Hepatocyte (in vitro differentiated cells): Measurements from ENCODE around the gene TCF7L1. TPM values are rescaled to one million over a fixed set of nuclear protein-coding genes. Genes with fewer than 3 reads are reported as not detected.

Experiments used
- DNase-seq: peaks from one replicate; pipeline ENCODE4 v3.0.0-alpha.2; 2016; ENCODE audit warnings: low spot score
- H2AFZ ChIP-seq: fragments of 200-600 bp; sonication (generic); 2 replicates; pipeline ENCODE4 v1.6.0; 2016; ENCODE audit warnings: antibody characterized with exemption, mild to moderate bottlenecking
- H3K27ac ChIP-seq: fragments of 200-600 bp; sonication (generic); 2 replicates; pipeline ENCODE4 v1.5.1; 2016; ENCODE audit warnings: mild to moderate bottlenecking
- H3K27me3 ChIP-seq: fragments of 200-600 bp; sonication (generic); 2 replicates; pipeline ENCODE4 v1.6.1; 2016
- H3K36me3 ChIP-seq: fragments of 200-600 bp; sonication (generic); replicated peaks from 2 replicates; pipeline ENCODE4 v1.5.1; 2016; ENCODE audit warnings: low read depth; ENCODE audit not compliant: insufficient read depth
- H3K4me1 ChIP-seq: fragments of 200-600 bp; sonication (generic); 2 replicates; pipeline ENCODE4 v1.5.1; 2016; ENCODE audit warnings: mild to moderate bottlenecking, moderate library complexity; ENCODE audit not compliant: insufficient read depth
- H3K4me2 ChIP-seq: fragments of 200-600 bp; sonication (generic); 2 replicates; pipeline ENCODE4 v1.6.0; 2016
- H3K4me3 ChIP-seq: fragments of 200-600 bp; sonication (generic); 2 replicates; pipeline ENCODE4 v1.5.1; 2016; ENCODE audit warnings: mild to moderate bottlenecking
- H3K79me2 ChIP-seq: fragments of 200-600 bp; sonication (generic); 2 replicates; pipeline ENCODE4 v1.6.0; 2017; ENCODE audit warnings: mild to moderate bottlenecking
- H3K9me2 ChIP-seq: fragments of 200-600 bp; sonication (generic); replicated peaks from 2 replicates; pipeline ENCODE4 v1.6.0; 2017; ENCODE audit warnings: mild to moderate bottlenecking; ENCODE audit not compliant: insufficient read depth
- H3K9me3 ChIP-seq: fragments of 200-600 bp; sonication (generic); 2 replicates; pipeline ENCODE4 v1.5.1; 2016; ENCODE audit warnings: low read depth, mild to moderate bottlenecking
- H4K20me1 ChIP-seq: fragments of 200-600 bp; sonication (generic); 2 replicates; pipeline ENCODE4 v1.6.0; 2016; ENCODE audit warnings: mild to moderate bottlenecking; ENCODE audit not compliant: insufficient read depth, poor library complexity, severe bottlenecking
- CTCF ChIP-seq: fragments of 200-600 bp; sonication (generic); IDR thresholded peaks from 2 replicates; pipeline ENCODE4 v1.5.1; 2016; ENCODE audit warnings: antibody characterized with exemption, mild to moderate bottlenecking; ENCODE audit not compliant: poor library complexity
- EZH2 ChIP-seq: fragments of 200-600 bp; sonication (generic); IDR thresholded peaks from 2 replicates; pipeline ENCODE4 v1.6.1; 2016; ENCODE audit warnings: antibody characterized with exemption, mild to moderate bottlenecking, borderline replicate concordance
- EZH2phosphoT487 ChIP-seq: fragments of 200-600 bp; sonication (generic); IDR thresholded peaks from one replicate; pipeline ENCODE4 v1.6.1; 2018; ENCODE audit warnings: antibody characterized with exemption, mild to moderate bottlenecking, low read depth, moderate library complexity; ENCODE audit not compliant: unreplicated experiment, severe bottlenecking
- WGBS: methylation state at CpG from one replicate; pipeline ENCODE4 v1.1.6; 2016; ENCODE audit warnings: low lambda C conversion rate; ENCODE audit errors: missing lambda C conversion rate; 5-methylcytosine and 5-hydroxymethylcytosine counted together
- polyA plus RNA-seq: library from polyadenylated mRNA; unstranded; fragments of >200 nt; fragmentation: Nextera tagmentation; extraction: Ambion mirVana; gene quantifications from 2 replicates; pipeline ENCODE4 v1.2.1, GENCODE V29; 2016
- total RNA-seq: library from RNA; depleted of rRNA; stranded (reverse); fragments of >200 nt; gene quantifications from 2 replicates; pipeline ENCODE4 v1.2.3, GENCODE V29; 2014

The TCF7L1 gene
- total and polyA plus RNA-seq, 2 experiments from 2014 or later, result 3.7 to 20.6 TPM

- no peaks in the 10 kb centered on the region for H3K27me3 ChIP-seq
- H3K9me2 ChIP-seq, result no peaks in the 10 kb centered on the region
- no peak overlapping the region for H3K4me3 ChIP-seq
- WGBS, result 97% methylated on average over 9 of the region's 9 CpGs
- no peak for DNase-seq
- H4K20me1 ChIP-seq, result peaks cover 16% of the 10 kb centered on the region
- H2AFZ ChIP-seq, result no peak overlapping the region
- peaks cover 79% of the 10 kb centered on the region for H3K79me2 ChIP-seq
- no peak for TF ChIP-seq EZH2phosphoT487
- H3K4me2 ChIP-seq, result no peak overlapping the region
- no peaks in the 10 kb centered on the region for H3K9me3 ChIP-seq
- H3K4me1 ChIP-seq, result peaks cover 25% of the 10 kb centered on the region
- no peaks in the 10 kb centered on the region for H3K36me3 ChIP-seq
- H3K27ac ChIP-seq, result no peak overlapping the region
These were observed 51.0 kb downstream of the TCF7L1 start for GRCh38 chr2:85184231-85184630.

- H3K27me3 ChIP-seq, result no peaks in the 10 kb centered on the region
- H3K9me3 ChIP-seq, result no peaks in the 10 kb centered on the region
- no peaks in the 10 kb centered on the region for H3K36me3 ChIP-seq
- peaks cover 79% of the 10 kb centered on the region for H3K79me2 ChIP-seq
- no peaks in the 10 kb centered on the region for H3K9me2 ChIP-seq
- no peak for TF ChIP-seq EZH2
- H4K20me1 ChIP-seq, result peaks cover 18% of the 10 kb centered on the region
- no peak overlapping the region for H3K27ac ChIP-seq
- no peak for DNase-seq
- peaks cover 29% of the 10 kb centered on the region for H3K4me1 ChIP-seq
- WGBS, result 93% methylated on average over 6 of the region's 6 CpGs
- H2AFZ ChIP-seq, result no peak overlapping the region
- no peak overlapping the region for H3K4me3 ChIP-seq
- no peak overlapping the region for H3K4me2 ChIP-seq
These were observed 51.8 kb downstream of the TCF7L1 start for GRCh38 chr2:85184990-85185389.

GRCh38 chr2:85185431-85185940 is 52.3 kb downstream of the TCF7L1 start:
- H3K36me3 ChIP-seq, result no peaks in the 10 kb centered on the region
- DNase-seq, result no peak
- peaks cover 16% of the 10 kb centered on the region for H4K20me1 ChIP-seq
- H3K4me3 ChIP-seq, result no peak overlapping the region
- TF ChIP-seq EZH2, result no peak
- no peak for TF ChIP-seq EZH2phosphoT487
- no peak for TF ChIP-seq CTCF
- H2AFZ ChIP-seq, result no peak overlapping the region
- H3K79me2 ChIP-seq, result peaks cover 74% of the 10 kb centered on the region
- no peaks in the 10 kb centered on the region for H3K27me3 ChIP-seq
- H3K9me3 ChIP-seq, result no peaks in the 10 kb centered on the region
- H3K27ac ChIP-seq, result no peak overlapping the region
- peaks cover 28% of the 10 kb centered on the region for H3K4me1 ChIP-seq
- no peak overlapping the region for H3K4me2 ChIP-seq
- WGBS, result 96% methylated on average over 7 of the region's 7 CpGs
- no peaks in the 10 kb centered on the region for H3K9me2 ChIP-seq

- TF ChIP-seq EZH2, result no peak
- no peak for TF ChIP-seq EZH2phosphoT487
- no peak for TF ChIP-seq CTCF
- H3K9me2 ChIP-seq, result no peaks in the 10 kb centered on the region
- H3K4me2 ChIP-seq, result no peak overlapping the region
- H3K4me1 ChIP-seq, result peaks cover 17% of the 10 kb centered on the region
- H3K9me3 ChIP-seq, result no peaks in the 10 kb centered on the region
- H3K27ac ChIP-seq, result no peak overlapping the region
- DNase-seq, result no peak
- WGBS, result 76% methylated on average over 2 of the region's 2 CpGs
- no peaks in the 10 kb centered on the region for H3K27me3 ChIP-seq
- peaks cover 11% of the 10 kb centered on the region for H4K20me1 ChIP-seq
- H3K4me3 ChIP-seq, result no peak overlapping the region
- H3K36me3 ChIP-seq, result no peaks in the 10 kb centered on the region
- H2AFZ ChIP-seq, result no peak overlapping the region
- H3K79me2 ChIP-seq, result peaks cover 67% of the 10 kb centered on the region
These were observed 53.9 kb downstream of the TCF7L1 start for GRCh38 chr2:85187069-85187468.
